ENCODE measurements around the gene IP6K1.
"Not testable (repeated sequence)": the region's sequence is repeated elsewhere in the genome, so short reads cannot be mapped to it uniquely, and the experiment has no call there.

IP6K1 gene

GRCh38 chr3:49763981-49764380 lies 22.4 kb downstream of the IP6K1 start:
- no peak for DNase-seq (ENCODE audit: low spot score)

- no peak for DNase-seq (ENCODE audit: low spot score)
Observed at GRCh38 chr3:49761661-49762060, 24.7 kb downstream of the IP6K1 start.

GRCh38 chr3:49759226-49759625 lies 27.1 kb downstream of the IP6K1 start:
- no peak for DNase-seq (ENCODE audit: low spot score)

GRCh38 chr3:49757197-49757596 lies 29.1 kb downstream of the IP6K1 start:
- no peak for DNase-seq (ENCODE audit: low spot score)

- DNase-seq (ENCODE audit: low spot score), result no peak
Observed at GRCh38 chr3:49756036-49756435, 30.3 kb downstream of the IP6K1 start.

GRCh38 chr3:49754536-49754935 lies 31.8 kb downstream of the IP6K1 start:
- no peak for DNase-seq (ENCODE audit: low spot score)

- no peak for DNase-seq (ENCODE audit: low spot score)
Observed at GRCh38 chr3:49751501-49751900, 34.8 kb downstream of the IP6K1 start.

GRCh38 chr3:49750056-49750455 lies 36.3 kb downstream of the IP6K1 start:
- no peak for DNase-seq (ENCODE audit: low spot score)

GRCh38 chr3:49748874-49749273 lies 37.5 kb downstream of the IP6K1 start:
- not testable (repeated sequence) for DNase-seq (ENCODE audit: low spot score)

GRCh38 chr3:49747792-49748480 lies 38.4 kb downstream of the IP6K1 start:
- DNase-seq (ENCODE audit: low spot score), result no peak

GRCh38 chr3:49745986-49746385 lies 40.4 kb downstream of the IP6K1 start:
- DNase-seq (ENCODE audit: low spot score), result no peak

- DNase-seq (ENCODE audit: low spot score), result no peak
Observed at GRCh38 chr3:49740427-49740826, 45.9 kb downstream of the IP6K1 start.

GRCh38 chr3:49738067-49738713 lies 48.2 kb downstream of the IP6K1 start:
- DNase-seq (ENCODE audit: low spot score), result no peak

- no peak for DNase-seq (ENCODE audit: low spot score)
Observed at GRCh38 chr3:49734752-49735151, 51.6 kb downstream of the IP6K1 start.

- no peak for DNase-seq (ENCODE audit: low spot score)
Observed at GRCh38 chr3:49733551-49733950, 52.8 kb downstream of the IP6K1 start.

GRCh38 chr3:49732597-49732996 lies 53.7 kb downstream of the IP6K1 start:
- no peak for DNase-seq (ENCODE audit: low spot score)

GRCh38 chr3:49729966-49730609 lies 56.3 kb downstream of the IP6K1 start:
- no peak for DNase-seq (ENCODE audit: low spot score)

GRCh38 chr3:49727924-49728361 lies 58.4 kb downstream of the IP6K1 start:
- DNase-seq (ENCODE audit: low spot score), result no peak

GRCh38 chr3:49727154-49727923 lies 59.0 kb downstream of the IP6K1 start:
- no peak for DNase-seq (ENCODE audit: low spot score)

GRCh38 chr3:49725906-49726681 lies 60.2 kb downstream of the IP6K1 start:
- no peak for DNase-seq (ENCODE audit: low spot score)

GRCh38 chr3:49724586-49724985 lies 61.8 kb downstream of the IP6K1 start:
- no peak for DNase-seq (ENCODE audit: low spot score)
